ENCODE measurements around the gene CXCR6. TPM values are rescaled to one million over a fixed set of nuclear protein-coding genes. Genes with fewer than 3 reads are reported as not detected.
A peak's percentile ranks its signal among the peaks of the same experiment; 100 is the strongest.

The CXCR6 gene
- total and polyA plus RNA-seq, 2 donors (not counting 1 experiment from before 2014, with no cell fraction given), result not detected

DNA sequence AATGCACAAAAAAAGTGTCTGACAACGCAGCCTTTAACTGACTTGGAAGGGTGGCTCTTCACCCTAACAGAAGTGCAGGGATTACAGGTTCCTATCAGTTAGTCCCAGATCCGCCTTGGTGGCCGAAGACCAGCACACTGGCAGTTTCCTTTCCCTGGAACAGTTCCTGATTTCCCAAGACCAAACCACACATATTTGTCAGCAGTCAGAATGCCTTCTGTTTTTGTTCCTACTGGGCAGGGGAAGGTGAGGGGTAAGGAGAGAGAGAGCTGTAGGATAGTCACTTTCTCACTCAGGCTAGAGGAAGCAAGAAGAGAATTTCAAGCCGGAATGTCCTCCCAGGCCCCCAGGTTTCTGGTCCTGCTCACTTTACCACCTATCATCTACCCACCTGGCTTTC, 9.2 kb downstream of the CXCR6 start:
- no peak overlapping the region for H3K4me2 ChIP-seq (ENCODE audit: extremely low read depth, insufficient read depth, low read length)
- no peak overlapping the region for H3K9ac ChIP-seq (ENCODE audit: insufficient read depth, low read length)
- H2AFZ ChIP-seq (ENCODE audit: low read length), result no peak overlapping the region
- H3K27me3 ChIP-seq (ENCODE audit: control insufficient read depth, insufficient read depth, low read length), result no peaks in the 10 kb centered on the region
- H4K20me1 ChIP-seq (ENCODE audit: control insufficient read depth, extremely low read depth, insufficient read depth, low read length), result no peaks in the 10 kb centered on the region
- DNase-seq (ENCODE audit: low read depth in 2 of 2), result peak in 1 of 2 donors; percentile 16
- TF ChIP-seq CTCF (conservative IDR thresholded peaks at IDR 0.05 in 1 of 2, IDR thresholded peaks at IDR 0.05 in 1 of 2; ENCODE audit: low read depth in 1 of 2, low read length in 2 of 2) (no peak), EZH2 (IDR thresholded peaks at IDR 0.05; ENCODE audit: low read length, missing control alignments) (no peak)
- H3K4me1 ChIP-seq (ENCODE audit: control insufficient read depth, extremely low read depth, insufficient read depth, low read length), result peaks cover 18% of the 10 kb centered on the region
- H3K27ac ChIP-seq (ENCODE audit: insufficient read depth, low read length), result no peak overlapping the region
- H3K4me3 ChIP-seq (replicated peaks in 1 of 4; ENCODE audit: control extremely low read depth in 1 of 4, insufficient read depth in 1 of 4, low read depth in 3 of 4, low read length in 4 of 4), result no peak overlapping the region
- H3K9me3 ChIP-seq (ENCODE audit: control insufficient read depth, insufficient read depth, low read depth, low read length), result no peaks in the 10 kb centered on the region
- H3K79me2 ChIP-seq (ENCODE audit: control insufficient read depth, insufficient read depth, low read length), result no peaks in the 10 kb centered on the region
- peaks cover 31% of the 10 kb centered on the region for H3K36me3 ChIP-seq (ENCODE audit: control insufficient read depth, insufficient read depth, low read length)

DNA sequence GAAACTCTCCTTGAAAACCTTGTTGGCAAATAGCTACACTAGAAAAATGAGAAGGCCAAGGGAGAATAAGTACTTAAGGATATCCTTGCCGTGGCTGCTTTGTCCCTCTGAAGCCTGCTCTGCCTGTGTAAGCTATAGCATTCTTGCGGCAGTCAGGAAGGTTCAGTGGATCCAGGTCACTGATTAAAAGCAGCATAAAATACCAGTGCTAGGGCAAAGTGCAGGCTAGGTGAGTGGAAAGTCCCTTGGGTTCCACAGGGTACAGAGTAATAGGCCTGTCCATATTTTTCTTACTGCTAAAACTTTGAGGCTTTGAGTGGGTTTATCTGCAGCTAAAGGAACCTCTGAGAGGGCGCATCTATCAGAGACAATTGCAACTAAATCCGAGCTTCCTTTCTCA, 10.3 kb downstream of the CXCR6 start:
- TF ChIP-seq EZH2 (IDR thresholded peaks at IDR 0.05; ENCODE audit: low read length, missing control alignments), result no peak
- no peak for TF ChIP-seq CTCF (conservative IDR thresholded peaks at IDR 0.05 in 1 of 2, IDR thresholded peaks at IDR 0.05 in 1 of 2; ENCODE audit: low read depth in 1 of 2, low read length in 2 of 2)
- Histone ChIP-seq H3K36me3 (ENCODE audit: control insufficient read depth, insufficient read depth, low read length) (peaks cover 32% of the 10 kb centered on the region), H3K4me1 (ENCODE audit: control insufficient read depth, extremely low read depth, insufficient read depth, low read length) (peaks cover 11% of the 10 kb centered on the region), H3K79me2 (ENCODE audit: control insufficient read depth, insufficient read depth, low read length) (no peaks in the 10 kb centered on the region), H3K4me2 (ENCODE audit: extremely low read depth, insufficient read depth, low read length) (no peak overlapping the region), H3K9me3 (ENCODE audit: control insufficient read depth, insufficient read depth, low read depth, low read length) (no peaks in the 10 kb centered on the region), H3K4me3 (replicated peaks in 1 of 4; ENCODE audit: control extremely low read depth in 1 of 4, insufficient read depth in 1 of 4, low read depth in 3 of 4, low read length in 4 of 4) (no peak overlapping the region), H3K27me3 (ENCODE audit: control insufficient read depth, insufficient read depth, low read length) (no peaks in the 10 kb centered on the region), H4K20me1 (ENCODE audit: control insufficient read depth, extremely low read depth, insufficient read depth, low read length) (no peaks in the 10 kb centered on the region), H3K27ac (ENCODE audit: insufficient read depth, low read length) (no peak overlapping the region), H3K9ac (ENCODE audit: insufficient read depth, low read length) (no peak overlapping the region), H2AFZ (ENCODE audit: low read length) (no peak overlapping the region)
- DNase-seq (ENCODE audit: low read depth in 2 of 2), result no peak

DNA sequence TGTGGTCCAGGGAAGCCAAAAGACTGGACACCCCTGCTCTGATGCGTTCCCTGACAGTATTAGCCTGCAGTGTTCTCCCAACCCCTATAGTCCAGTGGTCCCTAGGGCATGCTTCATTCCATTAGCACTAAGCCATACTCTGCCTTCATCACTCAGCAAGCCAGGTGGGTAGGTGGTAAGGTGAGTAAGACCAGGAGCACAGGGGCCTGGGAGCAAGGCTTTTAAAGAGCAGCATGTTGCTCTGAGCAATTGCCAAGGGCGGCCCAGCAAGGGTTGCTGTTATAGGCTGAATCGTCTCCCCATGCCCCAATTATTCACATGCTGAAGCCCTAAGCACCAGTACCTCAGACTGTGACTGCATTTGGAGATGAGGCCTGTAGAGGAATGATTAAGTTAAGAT, 11.0 kb downstream of the CXCR6 start:
- no peak overlapping the region for H2AFZ ChIP-seq (ENCODE audit: low read length)
- no peaks in the 10 kb centered on the region for H3K9me3 ChIP-seq (ENCODE audit: control insufficient read depth, insufficient read depth, low read depth, low read length)
- H4K20me1 ChIP-seq (ENCODE audit: control insufficient read depth, extremely low read depth, insufficient read depth, low read length), result no peaks in the 10 kb centered on the region
- no peak overlapping the region for H3K4me3 ChIP-seq (replicated peaks in 1 of 4; ENCODE audit: control extremely low read depth in 1 of 4, insufficient read depth in 1 of 4, low read depth in 3 of 4, low read length in 4 of 4)
- no peak overlapping the region for H3K27ac ChIP-seq (ENCODE audit: insufficient read depth, low read length)
- H3K27me3 ChIP-seq (ENCODE audit: control insufficient read depth, insufficient read depth, low read length), result no peaks in the 10 kb centered on the region
- no peak for TF ChIP-seq CTCF (conservative IDR thresholded peaks at IDR 0.05 in 1 of 2, IDR thresholded peaks at IDR 0.05 in 1 of 2; ENCODE audit: low read depth in 1 of 2, low read length in 2 of 2)
- no peak for TF ChIP-seq EZH2 (IDR thresholded peaks at IDR 0.05; ENCODE audit: low read length, missing control alignments)
- H3K36me3 ChIP-seq (ENCODE audit: control insufficient read depth, insufficient read depth, low read length), result peaks cover 34% of the 10 kb centered on the region
- peaks cover 4% of the 10 kb centered on the region for H3K4me1 ChIP-seq (ENCODE audit: control insufficient read depth, extremely low read depth, insufficient read depth, low read length)
- H3K4me2 ChIP-seq (ENCODE audit: extremely low read depth, insufficient read depth, low read length), result no peak overlapping the region
- no peak for DNase-seq (ENCODE audit: low read depth in 2 of 2)
- no peak overlapping the region for H3K9ac ChIP-seq (ENCODE audit: insufficient read depth, low read length)
- no peaks in the 10 kb centered on the region for H3K79me2 ChIP-seq (ENCODE audit: control insufficient read depth, insufficient read depth, low read length)
